ENCODE results near the gene NMNAT2.

NMNAT2 gene

GRCh38 chr1:183319606-183320005 is 98.6 kb downstream of the NMNAT2 start:
- Histone ChIP-seq H3F3A (ENCODE audit: insufficient read depth, low read length) (no peaks in the 10 kb centered on the region), H3K27me3 (ENCODE audit: insufficient read depth, low read length) (no peaks in the 10 kb centered on the region; the same call in 1 of the 2 replicates), H3K9me3 (ENCODE audit: low read length) (no peaks in the 10 kb centered on the region), H3K4me2 (ENCODE audit: low read length) (no peak overlapping the region), H2AFZ (ENCODE audit: low read length) (no peak overlapping the region), H3K4me1 (ENCODE audit: insufficient read depth, low read length, severe bottlenecking) (no peaks in the 10 kb centered on the region), H3K4me3 (ENCODE audit: low read depth, low read length, poor library complexity, severe bottlenecking) (no peak overlapping the region), H3K27ac (ENCODE audit: low read depth, low read length, poor library complexity, severe bottlenecking) (no peak overlapping the region), H3K36me3 (ENCODE audit: insufficient read depth, low read length) (no peaks in the 10 kb centered on the region), H3K79me2 (ENCODE audit: insufficient read depth, low read length) (no peaks in the 10 kb centered on the region), H3K9ac (ENCODE audit: low read length) (no peak overlapping the region), H3K9me2 (ENCODE audit: low read depth, low read length) (no peaks in the 10 kb centered on the region), H4K20me1 (ENCODE audit: insufficient read depth, low read length) (no peaks in the 10 kb centered on the region)
- no peak for TF ChIP-seq EZH2 (IDR thresholded peaks at IDR 0.05; ENCODE audit: borderline replicate concordance, low read length)
- TF ChIP-seq CTCF (IDR thresholded peaks at IDR 0.05; ENCODE audit: low read length), result no peak

- TF ChIP-seq CTCF (IDR thresholded peaks at IDR 0.05; ENCODE audit: low read length) (no peak), EZH2 (IDR thresholded peaks at IDR 0.05; ENCODE audit: borderline replicate concordance, low read length) (no peak)
- Histone ChIP-seq H3K79me2 (ENCODE audit: insufficient read depth, low read length) (no peaks in the 10 kb centered on the region), H3K4me1 (ENCODE audit: insufficient read depth, low read length, severe bottlenecking) (no peaks in the 10 kb centered on the region), H3K9ac (ENCODE audit: low read length) (no peak overlapping the region), H3K9me2 (ENCODE audit: low read depth, low read length) (no peaks in the 10 kb centered on the region), H3F3A (ENCODE audit: insufficient read depth, low read length) (no peaks in the 10 kb centered on the region), H3K36me3 (ENCODE audit: insufficient read depth, low read length) (no peaks in the 10 kb centered on the region), H3K27me3 (ENCODE audit: insufficient read depth, low read length) (no peaks in the 10 kb centered on the region; the same call in 1 of the 2 replicates), H3K4me3 (ENCODE audit: low read depth, low read length, poor library complexity, severe bottlenecking) (no peak overlapping the region), H2AFZ (ENCODE audit: low read length) (no peak overlapping the region), H4K20me1 (ENCODE audit: insufficient read depth, low read length) (no peaks in the 10 kb centered on the region), H3K27ac (ENCODE audit: low read depth, low read length, poor library complexity, severe bottlenecking) (no peak overlapping the region), H3K4me2 (ENCODE audit: low read length) (no peak overlapping the region), H3K9me3 (ENCODE audit: low read length) (no peaks in the 10 kb centered on the region)
These were observed 99.1 kb downstream of the NMNAT2 start for GRCh38 chr1:183319051-183319450.

- no peak overlapping the region for H3K4me3 ChIP-seq (ENCODE audit: low read depth, low read length, poor library complexity, severe bottlenecking)
- H3K27me3 ChIP-seq (ENCODE audit: insufficient read depth, low read length), result no peaks in the 10 kb centered on the region; the same call in 1 of the 2 replicates
- H2AFZ ChIP-seq (ENCODE audit: low read length), result no peak overlapping the region
- TF ChIP-seq CTCF (IDR thresholded peaks at IDR 0.05; ENCODE audit: low read length) (no peak), EZH2 (IDR thresholded peaks at IDR 0.05; ENCODE audit: borderline replicate concordance, low read length) (no peak)
- H3K9me2 ChIP-seq (ENCODE audit: low read depth, low read length), result no peaks in the 10 kb centered on the region
- H3K79me2 ChIP-seq (ENCODE audit: insufficient read depth, low read length), result no peaks in the 10 kb centered on the region
- H4K20me1 ChIP-seq (ENCODE audit: insufficient read depth, low read length), result no peaks in the 10 kb centered on the region
- no peak overlapping the region for H3K27ac ChIP-seq (ENCODE audit: low read depth, low read length, poor library complexity, severe bottlenecking)
- H3K9me3 ChIP-seq (ENCODE audit: low read length), result no peaks in the 10 kb centered on the region
- H3K36me3 ChIP-seq (ENCODE audit: insufficient read depth, low read length), result no peaks in the 10 kb centered on the region
- H3K4me1 ChIP-seq (ENCODE audit: insufficient read depth, low read length, severe bottlenecking), result no peaks in the 10 kb centered on the region
- H3K4me2 ChIP-seq (ENCODE audit: low read length), result no peak overlapping the region
- no peaks in the 10 kb centered on the region for H3F3A ChIP-seq (ENCODE audit: insufficient read depth, low read length)
- H3K9ac ChIP-seq (ENCODE audit: low read length), result no peak overlapping the region
These were observed 99.7 kb downstream of the NMNAT2 start for GRCh38 chr1:183318433-183318832.

Data from OCI-LY1 (cell line).